GM18499 (cell line): Measurements from ENCODE around the gene HYI.
"Not testable (repeated sequence)": the region's sequence is repeated elsewhere in the genome, so short reads cannot be mapped to it uniquely, and the experiment has no call there.

Experiments used
- ATAC-seq: cut with Tn5 transposase; IDR thresholded peaks from one replicate; pipeline ENCODE4 v1.9.1; 2021; ENCODE audit warnings: moderate number of reproducible peaks; ENCODE audit not compliant: insufficient read depth, unreplicated experiment

The HYI gene

GRCh38 chr1:43465505-43466067 is 11.9 kb upstream of the HYI start:
- no peak for ATAC-seq

GRCh38 chr1:43464681-43465504 is 11.2 kb upstream of the HYI start:
- ATAC-seq = no peak

- no peak for ATAC-seq
Observed at GRCh38 chr1:43463479-43463878, 9.7 kb upstream of the HYI start.

- no peak for ATAC-seq
Observed at GRCh38 chr1:43460988-43461693, 7.4 kb upstream of the HYI start.

DNA sequence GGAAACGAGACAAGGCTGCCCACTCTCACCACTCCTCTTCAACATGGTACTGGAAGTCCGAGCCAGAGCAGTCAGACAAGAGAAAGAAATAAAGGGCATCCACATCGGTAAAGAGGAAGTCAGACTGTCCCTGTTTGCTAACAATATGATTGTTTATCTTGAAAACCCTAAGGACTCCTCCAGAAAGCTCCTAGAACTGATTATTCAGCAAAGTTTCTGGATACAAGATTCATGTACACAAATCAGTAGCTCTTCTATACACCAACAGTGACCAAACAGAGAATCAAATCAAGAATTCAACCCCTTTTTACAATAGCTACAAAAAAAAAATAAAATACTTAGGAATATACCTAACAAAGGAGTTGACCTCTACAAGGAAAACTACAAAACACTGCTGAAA is 4.6 kb upstream of the HYI start:
- ATAC-seq = not testable (repeated sequence)

DNA sequence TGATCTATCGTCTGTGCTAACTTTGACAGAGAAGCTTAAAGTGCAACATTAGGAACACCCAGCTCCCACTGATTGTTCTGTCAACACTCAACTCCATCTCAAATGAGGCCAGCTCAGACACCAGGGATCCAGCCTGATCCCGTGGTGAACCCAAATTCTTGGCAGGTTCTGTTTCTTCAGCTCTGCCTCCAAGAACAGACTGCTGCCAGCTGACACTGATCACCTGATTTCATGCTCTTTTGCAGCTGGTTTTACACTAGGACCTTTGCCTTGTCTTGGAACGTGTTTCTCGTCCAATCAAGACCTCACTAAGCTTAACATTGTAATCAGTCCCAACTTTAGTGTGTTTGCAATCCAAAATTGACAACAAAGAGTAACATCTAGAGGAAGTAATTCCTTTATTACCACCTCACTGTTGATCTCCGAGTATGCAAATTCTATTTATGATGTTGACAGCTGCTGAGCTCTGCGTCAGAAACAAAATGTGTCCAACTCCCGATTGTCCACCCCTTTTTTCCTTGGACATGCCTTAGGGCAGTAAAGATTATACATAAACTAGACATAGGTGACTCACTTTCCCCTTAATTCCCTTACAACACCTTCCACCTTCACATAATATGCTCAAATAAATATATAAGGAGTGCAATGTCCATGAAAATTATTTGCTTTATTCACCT is 1.6 kb upstream of the HYI start:
- no peak for ATAC-seq

DNA sequence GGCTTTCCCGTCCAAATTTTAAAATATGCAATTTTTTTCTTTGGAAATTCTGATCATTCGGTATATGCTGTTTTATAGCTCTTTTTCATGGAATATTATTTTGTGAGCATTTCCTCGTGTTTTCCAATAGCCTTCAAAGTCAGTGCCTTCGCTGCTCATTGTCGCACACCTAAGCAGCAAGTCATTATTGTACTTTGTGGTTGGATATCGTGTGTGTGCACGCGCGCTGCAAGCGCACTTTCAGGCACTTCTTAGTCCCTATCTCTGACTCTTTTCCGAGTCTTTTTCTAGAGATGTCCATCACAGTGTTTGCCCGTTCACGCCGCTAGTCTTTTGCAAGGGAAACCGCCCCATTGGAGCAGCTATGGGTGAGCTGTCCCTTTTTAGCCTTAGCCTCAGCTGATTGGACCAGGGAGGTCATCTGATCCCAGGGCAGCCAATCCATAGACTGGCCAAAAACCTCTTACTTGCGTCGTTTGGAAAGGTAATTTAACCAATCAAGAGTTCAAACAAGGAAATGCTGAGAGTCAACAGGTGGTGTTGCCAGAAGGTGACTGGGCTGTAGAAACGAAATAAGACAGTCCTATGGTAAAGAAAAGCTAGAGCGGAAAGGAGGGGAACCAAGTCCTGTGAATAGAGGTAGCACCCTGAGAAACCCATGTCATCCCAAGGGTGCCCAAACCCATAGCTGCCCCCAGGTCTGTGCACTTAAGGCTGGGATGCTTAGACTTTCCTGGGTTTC is 710 bp upstream of the HYI start:
- no peak for ATAC-seq

GRCh38 chr1:43452789-43453441 is 816 bp downstream of the HYI start:
- no peak for ATAC-seq

- ATAC-seq = no peak
Observed at GRCh38 chr1:43451701-43452532, 1.8 kb downstream of the HYI start.

GRCh38 chr1:43451157-43451591 is 2.6 kb downstream of the HYI start:
- ATAC-seq = no peak

GRCh38 chr1:43450251-43450941 is 3.3 kb downstream of the HYI start:
- no peak for ATAC-seq

- no peak for ATAC-seq
Observed at GRCh38 chr1:43449708-43450069, 4.0 kb downstream of the HYI start.

DNA sequence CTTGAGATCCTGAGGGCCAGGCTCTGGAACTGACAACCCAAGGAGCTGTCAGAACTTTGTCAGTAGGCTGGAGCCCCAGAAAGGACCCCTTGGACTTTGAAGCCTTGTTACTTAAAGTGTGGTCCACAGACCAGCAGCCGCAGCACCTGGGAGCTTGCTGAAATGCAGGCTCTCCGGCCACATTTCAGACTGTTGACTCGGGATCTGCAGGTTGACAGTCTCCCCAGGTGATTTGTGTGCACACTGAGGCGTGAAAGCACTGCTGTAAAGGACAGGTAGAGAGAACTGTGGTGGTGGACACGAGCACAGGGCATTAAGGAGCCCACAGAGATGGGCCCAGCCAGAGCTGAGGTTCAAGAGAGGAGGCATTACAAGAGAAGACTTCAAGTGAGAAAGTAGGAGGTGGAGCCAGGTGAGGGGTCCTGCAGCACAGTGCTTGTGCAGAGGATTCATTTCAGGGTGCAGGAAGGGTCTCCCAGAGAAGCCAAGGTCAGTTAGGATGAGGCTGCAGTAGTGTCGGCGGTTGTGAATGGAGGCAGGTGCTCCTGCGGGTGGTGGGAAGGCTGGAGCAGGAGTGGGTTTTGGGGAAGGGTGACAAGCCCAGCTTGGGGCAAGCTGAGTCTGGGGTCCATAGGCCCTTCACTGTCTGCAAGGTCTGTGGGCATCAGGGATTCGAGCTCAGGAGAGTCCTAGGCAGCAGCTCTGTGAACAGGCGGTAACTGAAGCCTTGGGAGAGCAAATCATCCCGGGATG is 4.6 kb downstream of the HYI start:
- no peak for ATAC-seq

- ATAC-seq = no peak
Observed at GRCh38 chr1:43447891-43448708, 5.6 kb downstream of the HYI start.

DNA sequence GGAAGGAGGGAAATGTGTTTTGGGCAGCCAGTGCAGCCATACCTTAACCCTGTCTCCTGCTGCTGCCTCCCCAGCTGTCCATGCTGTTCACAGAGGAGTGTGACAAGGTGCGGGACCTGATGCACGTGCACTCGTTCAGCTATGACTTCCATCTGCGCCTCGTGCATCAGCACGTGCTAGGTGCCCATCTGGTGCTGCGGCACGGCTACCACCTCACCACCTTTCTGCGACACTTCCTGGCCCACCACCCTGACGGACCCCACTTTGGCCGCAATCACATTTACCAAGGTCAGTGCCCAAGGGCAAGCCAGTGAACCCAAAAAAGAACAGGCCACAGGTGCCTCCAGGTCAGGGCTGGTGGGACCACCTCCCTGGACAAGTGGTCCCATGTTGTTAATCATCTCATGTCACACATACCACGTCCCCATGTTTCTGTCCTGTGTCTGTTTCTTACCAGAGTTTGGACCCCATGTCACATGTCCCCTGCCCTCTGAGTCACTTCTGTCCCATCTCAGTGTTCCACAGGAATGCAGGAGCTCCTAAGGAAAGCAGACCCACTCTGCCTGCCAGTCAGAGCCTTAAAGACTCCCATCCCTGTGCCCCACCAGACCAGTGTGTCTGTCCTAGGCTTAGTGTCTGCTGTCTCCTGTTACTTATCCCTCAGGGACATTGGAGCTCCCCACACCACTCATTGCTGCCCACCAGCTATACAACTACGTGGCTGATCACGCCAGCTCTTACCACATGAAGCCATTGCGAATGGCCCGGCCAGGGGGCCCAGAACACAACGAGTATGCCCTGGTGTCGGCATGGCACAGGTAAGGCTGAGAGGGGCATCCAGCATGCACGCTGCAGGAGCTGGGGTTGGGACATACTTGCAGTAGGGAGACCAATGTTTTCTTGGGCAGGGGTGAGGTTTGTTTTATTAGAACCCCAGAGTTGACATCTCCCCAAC is 6.6 kb downstream of the HYI start:
- ATAC-seq = no peak

DNA sequence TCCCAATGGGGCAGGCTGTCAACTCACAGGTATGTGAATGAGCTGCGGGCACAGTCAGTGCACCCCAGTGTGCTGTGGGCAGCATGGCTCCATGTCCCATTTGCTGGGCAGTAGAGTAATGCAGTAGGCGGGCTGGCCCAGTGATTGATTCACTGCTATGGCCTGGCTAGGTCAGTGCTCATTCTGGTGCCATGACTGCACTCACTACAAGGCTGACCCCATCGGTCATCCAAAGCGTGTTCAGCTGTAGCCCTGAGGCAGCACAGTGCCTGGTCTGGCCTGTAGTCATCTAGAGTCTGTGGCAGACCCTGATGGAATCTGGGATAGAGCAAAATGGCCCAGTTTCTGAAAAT is 7.4 kb downstream of the HYI start:
- no peak for ATAC-seq
